ENCODE results near the gene IDH2. TPM values are rescaled to one million over a fixed set of nuclear protein-coding genes. Genes with fewer than 3 reads are reported as not detected.

IDH2 gene
- total RNA-seq, 1 donor from 2014 or later = 933 TPM

GRCh38 chr15:90058308-90058707, 44.0 kb downstream of the IDH2 start:
- TF ChIP-seq CTCF (IDR thresholded peaks at IDR 0.05; ENCODE audit: borderline replicate concordance) = no peak
- Histone ChIP-seq H3K4me1 (peaks cover 45% of the 10 kb centered on the region), H3K27ac (replicated peaks) (peak overlapping the region; percentile 61), H3K9me3 (replicated peaks) (no peaks in the 10 kb centered on the region), H3K4me3 (no peak overlapping the region), H3K36me3 (no peaks in the 10 kb centered on the region), H3K27me3 (ENCODE audit: low read depth) (no peaks in the 10 kb centered on the region)
- no peak for DNase-seq
- intact Hi-C loops (cut with micrococcal nuclease) = no loop called here

GRCh38 chr15:90056529-90056928, 45.7 kb downstream of the IDH2 start:
- Histone ChIP-seq H3K9me3 (replicated peaks) (no peaks in the 10 kb centered on the region), H3K27me3 (ENCODE audit: low read depth) (no peaks in the 10 kb centered on the region), H3K4me3 (no peak overlapping the region), H3K36me3 (no peaks in the 10 kb centered on the region), H3K27ac (replicated peaks) (no peak overlapping the region), H3K4me1 (peaks cover 27% of the 10 kb centered on the region)
- no peak for TF ChIP-seq CTCF (IDR thresholded peaks at IDR 0.05; ENCODE audit: borderline replicate concordance)
- no peak for DNase-seq
- intact Hi-C loops (cut with micrococcal nuclease) = no loop called here

GRCh38 chr15:90055182-90055581, 47.1 kb downstream of the IDH2 start:
- H3K27me3 ChIP-seq (ENCODE audit: low read depth) = no peaks in the 10 kb centered on the region
- H3K4me1 ChIP-seq = peaks cover 17% of the 10 kb centered on the region
- no peaks in the 10 kb centered on the region for H3K36me3 ChIP-seq
- TF ChIP-seq CTCF (IDR thresholded peaks at IDR 0.05; ENCODE audit: borderline replicate concordance) = no peak
- intact Hi-C loops (cut with micrococcal nuclease) = no loop called here
- H3K4me3 ChIP-seq = no peak overlapping the region
- no peak overlapping the region for H3K27ac ChIP-seq (replicated peaks)
- H3K9me3 ChIP-seq (replicated peaks) = no peaks in the 10 kb centered on the region
- DNase-seq = no peak

GRCh38 chr15:90054618-90055097, 47.6 kb downstream of the IDH2 start:
- no peak overlapping the region for H3K27ac ChIP-seq (replicated peaks)
- intact Hi-C loops (cut with micrococcal nuclease) = no loop called here
- H3K9me3 ChIP-seq (replicated peaks) = no peaks in the 10 kb centered on the region
- no peak for TF ChIP-seq CTCF (IDR thresholded peaks at IDR 0.05; ENCODE audit: borderline replicate concordance)
- no peak for DNase-seq
- H3K36me3 ChIP-seq = no peaks in the 10 kb centered on the region
- H3K4me1 ChIP-seq = peaks cover 17% of the 10 kb centered on the region
- H3K4me3 ChIP-seq = no peak overlapping the region
- no peaks in the 10 kb centered on the region for H3K27me3 ChIP-seq (ENCODE audit: low read depth)

GRCh38 chr15:90053685-90054466, 48.4 kb downstream of the IDH2 start:
- Histone ChIP-seq H3K4me3 (no peak overlapping the region), H3K4me1 (peaks cover 11% of the 10 kb centered on the region), H3K27ac (replicated peaks) (no peak overlapping the region), H3K9me3 (replicated peaks) (no peaks in the 10 kb centered on the region), H3K36me3 (no peaks in the 10 kb centered on the region), H3K27me3 (ENCODE audit: low read depth) (no peaks in the 10 kb centered on the region)
- TF ChIP-seq CTCF (IDR thresholded peaks at IDR 0.05; ENCODE audit: borderline replicate concordance) = no peak
- intact Hi-C loops (cut with micrococcal nuclease) = no loop called here
- DNase-seq = no peak

Measured in left ventricle myocardium inferior (tissue), 1 donor.